Neuronal stem cell (in vitro differentiated cells): ENCODE measurements around the gene HAGHL.

ENCODE experiments used
- DNase-seq: peaks from one replicate; pipeline ENCODE4 v3.0.0-alpha.2; 2013; ENCODE audit warnings: low spot score
- H2AFZ ChIP-seq: one replicate; pipeline ENCODE4 v1.6.1; 2013; ENCODE audit warnings: mild to moderate bottlenecking, low read length, inconsistent platforms
- H2AK5ac ChIP-seq: 2 replicates; pipeline ENCODE4 v1.6.1; 2013; ENCODE audit warnings: low read depth, mild to moderate bottlenecking, inconsistent platforms, low read length, moderate library complexity, mixed read lengths
- H2BK120ac ChIP-seq: 2 replicates; pipeline ENCODE4 v1.6.1; 2013; ENCODE audit warnings: low read depth, mild to moderate bottlenecking, inconsistent platforms, low read length, moderate library complexity, mixed read lengths
- H2BK12ac ChIP-seq: one replicate; pipeline ENCODE4 v1.6.1; 2013; ENCODE audit warnings: low read length, inconsistent platforms
- H2BK15ac ChIP-seq: 2 replicates; pipeline ENCODE4 v1.6.1; 2013; ENCODE audit warnings: mild to moderate bottlenecking, low read length, inconsistent platforms, mixed read lengths
- H2BK5ac ChIP-seq: one replicate; pipeline ENCODE4 v1.6.1; 2013; ENCODE audit warnings: inconsistent platforms, mild to moderate bottlenecking, low read length, moderate library complexity
- H3K14ac ChIP-seq: one replicate; pipeline ENCODE4 v1.6.1; 2013; ENCODE audit warnings: low read length, inconsistent platforms
- H3K18ac ChIP-seq: 2 replicates; pipeline ENCODE4 v1.6.1; 2013; ENCODE audit warnings: low read length, inconsistent platforms
- H3K23ac ChIP-seq: 2 replicates; pipeline ENCODE4 v1.6.1; 2013; ENCODE audit warnings: low read depth, mild to moderate bottlenecking, mixed read lengths, low read length, inconsistent platforms; ENCODE audit not compliant: poor library complexity
- H3K27ac ChIP-seq: replicated peaks from 3 replicates; pipeline ENCODE4 v1.5.1; 2013; ENCODE audit warnings: low read length, inconsistent platforms
- H3K27me3 ChIP-seq, 3 experiments: 2 replicates each; pipeline ENCODE4 v1.6.1; 2013; ENCODE audit warnings: low read length in 3 of 3, mild to moderate bottlenecking in 2 of 3, inconsistent platforms in 1 of 3, low read depth in 1 of 3, mixed read lengths in 1 of 3, moderate library complexity in 1 of 3; ENCODE audit not compliant: control insufficient read depth in 3 of 3, insufficient read depth in 3 of 3
- H3K36me3 ChIP-seq, 2 donors: replicated peaks in 1 of 2; 2 replicates each; pipeline ENCODE4 v1.6.1; 2013; ENCODE audit warnings: low read length in 2 of 2; ENCODE audit not compliant: control insufficient read depth in 2 of 2, insufficient read depth in 2 of 2
- H3K4ac ChIP-seq: 2 replicates; pipeline ENCODE4 v1.6.1; 2013; ENCODE audit warnings: inconsistent platforms, mild to moderate bottlenecking, low read length, moderate library complexity
- H3K4me1 ChIP-seq, 2 donors: 1 replicate in 1 of 2; 2 replicates in 1 of 2; pipeline ENCODE4 v1.6.1; 2013; ENCODE audit warnings: low read length in 2 of 2, low read depth in 1 of 2; ENCODE audit not compliant: control insufficient read depth in 2 of 2, insufficient read depth in 1 of 2
- H3K4me2 ChIP-seq: one replicate; pipeline ENCODE4 v1.6.1; 2013; ENCODE audit warnings: mild to moderate bottlenecking, low read length, inconsistent platforms; ENCODE audit not compliant: insufficient read depth, poor library complexity, severe bottlenecking
- H3K4me3 ChIP-seq, 2 donors: 2 replicates each; pipeline ENCODE4 v1.5.1; 2013; ENCODE audit warnings: low read length in 2 of 2, mild to moderate bottlenecking in 2 of 2, inconsistent platforms in 1 of 2, moderate library complexity in 1 of 2
- H3K79me1 ChIP-seq: one replicate; pipeline ENCODE4 v1.6.1; 2013; ENCODE audit warnings: low read depth, mild to moderate bottlenecking, inconsistent platforms, low read length, moderate library complexity
- H3K9ac ChIP-seq: one replicate; pipeline ENCODE4 v1.6.1; 2013; ENCODE audit warnings: mild to moderate bottlenecking, low read depth, low read length, inconsistent platforms; ENCODE audit not compliant: poor library complexity
- H3K9me3 ChIP-seq, 2 donors: replicated peaks in 1 of 2; 2 replicates each; pipeline versions ENCODE3 to v1.6.1; 2013; ENCODE audit warnings: low read length in 2 of 2, mild to moderate bottlenecking in 2 of 2, inconsistent platforms in 1 of 2, low read depth in 1 of 2, mixed read lengths in 1 of 2, moderate library complexity in 1 of 2; ENCODE audit not compliant: control insufficient read depth in 2 of 2, insufficient read depth in 1 of 2
- H4K8ac ChIP-seq: one replicate; pipeline ENCODE4 v1.6.1; 2013; ENCODE audit warnings: low read depth, mild to moderate bottlenecking, inconsistent platforms, low read length, moderate library complexity
- H4K91ac ChIP-seq: one replicate; pipeline ENCODE4 v1.6.1; 2013; ENCODE audit warnings: low read length, low read depth, mild to moderate bottlenecking, inconsistent platforms; ENCODE audit not compliant: poor library complexity
- whole genome bisulfite sequencing, 2 donors: extraction: QIAGEN DNeasy Blood & Tissue Kit; methylation state at CpG; one replicate each; pipeline ENCODE4 v1.1.7; 2013; ENCODE audit warnings: missing lambda C conversion rate in 2 of 2, mixed read lengths in 1 of 2; ENCODE audit not compliant: insufficient read length in 2 of 2, insufficient replicate concordance in 1 of 2; ENCODE audit errors: extremely low coverage in 2 of 2; 5-methylcytosine and 5-hydroxymethylcytosine counted together

The HAGHL gene

GRCh38 chr16:716768-717325 is 10.1 kb upstream of the HAGHL start:
- Histone ChIP-seq H2BK15ac (peak overlapping the region; percentile 100), H3K23ac (peak overlapping the region; percentile 83), H3K14ac (peak overlapping the region; percentile 11), H3K27ac (peak overlapping the region; percentile 97), H3K4me3 (peak overlapping the region; percentile 62 to 96), H2BK12ac (peak overlapping the region; percentile 48), H3K18ac (peak overlapping the region; percentile 95), H3K4ac (peak overlapping the region; percentile 85), H3K9ac (peak overlapping the region; percentile 79), H3K36me3 (peaks cover 11 to 28% of the 10 kb centered on the region in 2 donors), H2BK120ac (peak overlapping the region; percentile 97), H3K4me2 (peak overlapping the region; percentile 99), H2AFZ (no peak overlapping the region), H2BK5ac (peak overlapping the region; percentile 100), H3K27me3 (peaks cover 0 to 7% (median 0%) of the 10 kb centered on the region in 3 experiments), H3K79me1 (peaks cover 38% of the 10 kb centered on the region), H4K8ac (no peak overlapping the region), H3K9me3 (no peaks in the 10 kb centered on the region), H4K91ac (peak overlapping the region; percentile 0), H3K4me1 (peaks cover 47 to 55% of the 10 kb centered on the region in 2 donors), H2AK5ac (peak overlapping the region; percentile 100)
- WGBS, 2 donors: no CpG with 5 or more reads among the region's 29 CpGs
- no peak for DNase-seq

GRCh38 chr16:717450-718245 is 9.3 kb upstream of the HAGHL start:
- Histone ChIP-seq H3K9me3 (no peaks in the 10 kb centered on the region), H4K91ac (peak overlapping the region; percentile 79), H3K9ac (peak overlapping the region; percentile 88), H3K27ac (peak overlapping the region; percentile 63), H3K79me1 (peaks cover 40% of the 10 kb centered on the region), H3K4me3 (no peak overlapping the region), H2AFZ (no peak overlapping the region), H3K18ac (peak overlapping the region; percentile 98), H3K4me1 (peaks cover 47 to 60% of the 10 kb centered on the region in 2 donors), H2BK5ac (peak overlapping the region; percentile 100), H2BK15ac (peak overlapping the region; percentile 100), H2BK12ac (peak overlapping the region; percentile 75), H2AK5ac (peak overlapping the region; percentile 100), H4K8ac (no peak overlapping the region), H3K14ac (no peak overlapping the region), H3K4ac (peak overlapping the region; percentile 85), H3K23ac (peak overlapping the region; percentile 97), H2BK120ac (peak overlapping the region; percentile 87), H3K36me3 (peaks cover 12 to 28% of the 10 kb centered on the region in 2 donors), H3K27me3 (peaks cover 0 to 5% (median 0%) of the 10 kb centered on the region in 3 experiments), H3K4me2 (peak overlapping the region; percentile 31)
- no peak for DNase-seq
- WGBS, 2 donors: no CpG with 5 or more reads among the region's 32 CpGs

GRCh38 chr16:718389-718788 is 8.5 kb upstream of the HAGHL start:
- H3K4me3 ChIP-seq: peak overlapping the region in 1 of 2 donors; percentile 36
- no peak for DNase-seq
- peak overlapping the region; percentile 100 for H2AK5ac ChIP-seq
- peaks cover 15 to 31% of the 10 kb centered on the region in 2 donors for H3K36me3 ChIP-seq
- no peak overlapping the region for H3K4me2 ChIP-seq
- no peak overlapping the region for H3K14ac ChIP-seq
- H3K4me1 ChIP-seq: peaks cover 47 to 60% of the 10 kb centered on the region in 2 donors
- peak overlapping the region; percentile 95 for H2BK12ac ChIP-seq
- no peaks in the 10 kb centered on the region for H3K9me3 ChIP-seq
- H3K23ac ChIP-seq: peak overlapping the region; percentile 34
- H2BK120ac ChIP-seq: no peak overlapping the region
- H3K27ac ChIP-seq: peak overlapping the region; percentile 63
- H2BK15ac ChIP-seq: peak overlapping the region; percentile 100
- WGBS, 2 donors: no CpG with 5 or more reads among the region's 9 CpGs
- peak overlapping the region; percentile 63 for H3K9ac ChIP-seq
- H3K18ac ChIP-seq: peak overlapping the region; percentile 24
- no peak overlapping the region for H2AFZ ChIP-seq
- H2BK5ac ChIP-seq: peak overlapping the region; percentile 100
- peak overlapping the region; percentile 44 for H3K4ac ChIP-seq
- H4K8ac ChIP-seq: no peak overlapping the region
- peaks cover 0 to 5% (median 0%) of the 10 kb centered on the region in 3 experiments for H3K27me3 ChIP-seq
- H3K79me1 ChIP-seq: peaks cover 43% of the 10 kb centered on the region
- no peak overlapping the region for H4K91ac ChIP-seq

- WGBS, 2 donors: no CpG with 5 or more reads among the region's 6 CpGs
- Histone ChIP-seq H3K79me1 (peaks cover 43% of the 10 kb centered on the region), H3K14ac (no peak overlapping the region)
Measured at GRCh38 chr16:718922-719321, 8.0 kb upstream of the HAGHL start.

More at GRCh38 chr16:718922-719321, 8.0 kb upstream of the HAGHL start:
- Histone ChIP-seq H3K4me3 (no peak overlapping the region), H3K27me3 (peaks cover 0 to 2% (median 0%) of the 10 kb centered on the region in 3 experiments), H4K91ac (peak overlapping the region; percentile 56), H2AK5ac (peak overlapping the region; percentile 100), H4K8ac (no peak overlapping the region), H3K9me3 (no peaks in the 10 kb centered on the region), H2AFZ (no peak overlapping the region), H3K4ac (peak overlapping the region; percentile 44), H2BK120ac (no peak overlapping the region), H3K9ac (peak overlapping the region; percentile 79), H2BK15ac (peak overlapping the region; percentile 100), H3K23ac (peak overlapping the region; percentile 34), H2BK12ac (peak overlapping the region; percentile 59), H3K36me3 (peaks cover 15 to 31% of the 10 kb centered on the region in 2 donors), H3K4me2 (no peak overlapping the region), H3K27ac (no peak overlapping the region), H2BK5ac (peak overlapping the region; percentile 100), H3K4me1 (peaks cover 46 to 58% of the 10 kb centered on the region in 2 donors), H3K18ac (peak overlapping the region; percentile 44)
- DNase-seq: no peak
